Spinal cord (tissue), 10 donors: ENCODE results near the gene POFUT1. TPM values are rescaled to one million over a fixed set of nuclear protein-coding genes. Genes with fewer than 3 reads are reported as not detected.
"Not testable (repeated sequence)": the region's sequence is repeated elsewhere in the genome, so short reads cannot be mapped to it uniquely, and the experiment has no call there.

Source experiments
- DNase-seq, 6 donors: peaks; one replicate each; pipeline versions ENCODE4 v3.0.0 to v3.0.0-alpha.2; 2013 to 2015; ENCODE audit warnings: low spot score in 6 of 6, low read depth in 4 of 6
- H3K27ac ChIP-seq: one replicate; pipeline ENCODE4 v1.5.1; 2013; ENCODE audit warnings: low read depth, low read length, control low read depth
- H3K27me3 ChIP-seq: one replicate; pipeline ENCODE4 v1.6.1; 2013; ENCODE audit warnings: low read length; ENCODE audit not compliant: control insufficient read depth, insufficient read depth
- H3K36me3 ChIP-seq: one replicate; pipeline ENCODE4 v1.6.1; 2013; ENCODE audit warnings: low read length; ENCODE audit not compliant: control insufficient read depth, insufficient read depth
- H3K4me1 ChIP-seq: one replicate; pipeline ENCODE4 v1.6.1; 2013; ENCODE audit warnings: low read length; ENCODE audit not compliant: control insufficient read depth, insufficient read depth
- H3K4me3 ChIP-seq: one replicate; pipeline ENCODE4 v1.5.1; 2013; ENCODE audit warnings: low read depth, low read length, control low read depth
- H3K9me3 ChIP-seq: one replicate; pipeline ENCODE4 v1.6.1; 2013; ENCODE audit warnings: low read length; ENCODE audit not compliant: control insufficient read depth, insufficient read depth
- WGBS: methylation state at CpG from one replicate; pipeline ENCODE4 v1.1.5; 2013; ENCODE audit warnings: missing lambda C conversion rate; ENCODE audit not compliant: insufficient coverage; 5-methylcytosine and 5-hydroxymethylcytosine counted together
- polyA plus RNA-seq, 2 donors: library from polyadenylated mRNA; unstranded; fragments of 120-200 nt; gene quantifications; one replicate each; pipeline ENCODE4 v1.2.1, GENCODE V29; 2013; ENCODE audit not compliant: insufficient read length in 2 of 2
- total RNA-seq, 2 donors: library from RNA; depleted of rRNA in 1 of 2; stranded (reverse); fragments of 120-200 nt in 1 of 2; fragments of >200 nt in 1 of 2; gene quantifications; one replicate each; pipeline versions ENCODE4 v1.2.3 to v1.2.4, GENCODE V29; 2013 to 2014
- donor health status: healthy.

Gene POFUT1
- total and polyA plus RNA-seq, 4 donors, result 21.3 to 32.9 (median 25.2) TPM

DNA sequence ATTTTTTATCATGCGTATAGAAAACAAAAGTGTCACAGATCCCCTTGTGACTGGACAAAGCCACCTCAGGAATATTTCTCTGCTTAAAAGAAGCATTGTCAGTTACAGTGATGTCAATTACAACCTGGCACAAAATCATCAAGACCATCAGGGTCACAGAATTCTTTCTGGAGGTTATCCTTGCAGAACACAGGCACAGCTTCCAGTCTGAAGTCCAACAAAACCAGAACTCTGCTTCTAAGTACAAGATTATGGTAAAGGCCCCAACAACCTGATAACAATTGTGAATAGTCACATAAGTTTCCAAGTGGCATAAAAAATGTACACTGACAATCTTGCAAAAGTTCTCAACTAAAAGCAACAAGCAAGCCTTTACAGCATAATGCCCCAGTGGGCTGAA is 21.2 kb upstream of the POFUT1 start:
- DNase-seq, result no peak
- 100% methylated on average over 1 of the region's 1 CpG for whole genome bisulfite sequencing
- peaks cover 34% of the 10 kb centered on the region for H3K4me1 ChIP-seq
- no peak overlapping the region for H3K4me3 ChIP-seq
- H3K27me3 ChIP-seq, result no peaks in the 10 kb centered on the region
- peaks cover 15% of the 10 kb centered on the region for H3K36me3 ChIP-seq
- H3K9me3 ChIP-seq, result no peaks in the 10 kb centered on the region
- H3K27ac ChIP-seq, result no peak overlapping the region

DNA sequence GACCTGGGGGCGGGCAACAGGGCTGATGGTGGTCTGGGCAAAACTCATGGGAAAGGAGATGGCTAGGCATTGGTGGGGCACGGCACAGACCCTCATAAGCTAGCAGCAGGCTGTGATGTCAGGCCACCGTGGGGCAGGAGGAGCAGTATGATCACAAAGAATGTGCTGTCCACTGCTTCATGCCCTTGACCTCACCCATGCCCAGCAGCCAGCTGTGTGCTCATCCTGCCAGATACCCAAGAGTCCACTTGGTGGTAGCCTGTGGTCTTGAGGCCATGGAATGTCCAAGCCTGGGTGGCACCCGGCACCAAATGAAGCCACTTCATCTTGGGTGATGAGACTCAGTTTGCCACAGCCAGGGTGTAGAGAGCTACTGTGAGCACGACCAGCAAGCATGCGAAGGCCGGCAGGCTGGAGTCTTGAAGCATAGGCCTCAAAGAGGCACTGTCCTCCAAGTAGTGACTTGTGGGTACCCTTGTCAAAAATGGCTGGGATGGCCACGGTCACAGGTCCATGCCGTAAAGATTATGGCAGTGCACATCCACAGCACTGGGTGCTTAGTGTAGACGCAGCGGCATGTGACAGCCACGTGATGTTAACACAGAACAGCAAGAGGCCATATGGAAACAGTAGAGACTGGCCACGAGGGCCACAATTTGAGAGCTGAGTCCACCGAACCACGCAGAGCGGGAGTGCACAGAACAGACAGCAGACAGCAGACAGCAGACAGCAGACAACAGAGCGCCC is 19.1 kb upstream of the POFUT1 start:
- H3K27me3 ChIP-seq, result no peaks in the 10 kb centered on the region
- peaks cover 34% of the 10 kb centered on the region for H3K4me1 ChIP-seq
- H3K27ac ChIP-seq, result no peak overlapping the region
- no peak for DNase-seq
- 96% methylated on average over 17 of the region's 17 CpGs for WGBS
- no peak overlapping the region for H3K4me3 ChIP-seq
- H3K36me3 ChIP-seq, result peaks cover 20% of the 10 kb centered on the region
- no peaks in the 10 kb centered on the region for H3K9me3 ChIP-seq

DNA sequence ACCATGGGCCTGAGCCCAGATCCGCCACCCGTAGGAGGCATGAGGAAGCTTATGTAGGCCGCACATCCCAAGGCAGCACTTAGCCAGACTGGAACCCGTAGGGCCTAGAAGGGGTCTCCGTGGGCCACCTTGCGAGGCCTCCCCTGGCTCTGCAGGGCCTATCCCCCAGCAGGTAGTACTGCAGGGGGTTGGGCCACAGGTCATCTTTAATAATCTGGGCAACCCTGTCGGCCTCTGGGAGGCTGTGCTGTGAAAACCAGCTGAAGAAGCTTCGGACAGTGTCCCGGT is 18.6 kb upstream of the POFUT1 start:
- Histone ChIP-seq H3K27me3 (no peaks in the 10 kb centered on the region), H3K4me3 (peak overlapping the region; percentile 71), H3K27ac (no peak overlapping the region), H3K4me1 (peaks cover 34% of the 10 kb centered on the region), H3K9me3 (no peaks in the 10 kb centered on the region), H3K36me3 (peaks cover 20% of the 10 kb centered on the region)
- WGBS, result 92% methylated on average over 9 of the region's 9 CpGs
- DNase-seq, result no peak

DNA sequence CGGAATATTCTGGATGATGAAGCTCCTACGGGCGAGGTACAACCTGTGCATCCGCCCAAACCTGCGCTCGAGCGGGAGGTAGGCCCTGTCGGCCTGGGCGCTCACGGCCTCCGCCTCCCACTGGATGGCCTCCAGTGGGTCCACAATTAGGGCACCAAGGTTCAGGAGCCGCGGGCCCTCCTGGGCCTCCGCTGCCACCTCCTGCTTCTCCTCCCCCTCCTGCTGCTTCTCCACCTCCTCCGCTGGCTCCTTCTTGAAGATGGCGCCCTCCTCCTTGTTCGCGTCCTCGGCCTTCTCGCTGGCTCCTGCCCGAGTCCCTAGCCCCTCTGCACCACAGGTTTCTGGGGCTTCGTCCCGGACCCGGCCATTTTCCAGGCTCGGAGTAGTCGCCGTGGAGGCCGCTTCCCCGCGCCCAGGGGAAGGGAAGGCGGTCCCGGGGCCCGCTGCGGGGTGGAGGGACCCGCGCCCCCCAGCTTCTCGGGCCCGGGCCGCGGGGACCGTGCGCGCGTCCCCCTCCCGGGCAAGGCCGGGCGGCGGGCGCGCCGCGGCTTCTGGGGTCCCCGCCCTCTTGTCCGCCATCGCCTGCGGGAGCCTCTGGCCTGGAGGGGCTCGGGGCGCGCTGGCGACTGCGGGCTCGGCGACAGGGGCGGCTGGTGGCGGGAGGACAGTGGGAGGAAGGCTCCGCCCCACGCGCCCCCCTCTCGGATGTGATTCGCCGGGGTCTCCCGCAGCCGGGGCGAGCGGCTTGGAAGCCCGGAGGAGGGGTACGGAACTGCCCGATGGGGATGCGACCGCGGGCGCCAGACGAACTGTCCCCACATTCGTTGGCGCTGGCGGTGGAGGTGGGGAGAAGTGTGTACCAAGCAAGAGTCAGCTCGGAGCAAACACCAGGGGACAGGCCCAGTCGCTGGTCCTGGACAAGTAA is 17.7 kb upstream of the POFUT1 start:
- H3K9me3 ChIP-seq, result no peaks in the 10 kb centered on the region
- H3K4me3 ChIP-seq, result peak overlapping the region; percentile 71
- H3K27me3 ChIP-seq, result no peaks in the 10 kb centered on the region
- peaks cover 34% of the 10 kb centered on the region for H3K4me1 ChIP-seq
- peak in 5 of 6 donors; percentile 40 to 91 (median 59) for DNase-seq
- peak overlapping the region; percentile 57 for H3K27ac ChIP-seq
- peaks cover 24% of the 10 kb centered on the region for H3K36me3 ChIP-seq
- 6% methylated on average over 88 of the region's 88 CpGs for WGBS

DNA sequence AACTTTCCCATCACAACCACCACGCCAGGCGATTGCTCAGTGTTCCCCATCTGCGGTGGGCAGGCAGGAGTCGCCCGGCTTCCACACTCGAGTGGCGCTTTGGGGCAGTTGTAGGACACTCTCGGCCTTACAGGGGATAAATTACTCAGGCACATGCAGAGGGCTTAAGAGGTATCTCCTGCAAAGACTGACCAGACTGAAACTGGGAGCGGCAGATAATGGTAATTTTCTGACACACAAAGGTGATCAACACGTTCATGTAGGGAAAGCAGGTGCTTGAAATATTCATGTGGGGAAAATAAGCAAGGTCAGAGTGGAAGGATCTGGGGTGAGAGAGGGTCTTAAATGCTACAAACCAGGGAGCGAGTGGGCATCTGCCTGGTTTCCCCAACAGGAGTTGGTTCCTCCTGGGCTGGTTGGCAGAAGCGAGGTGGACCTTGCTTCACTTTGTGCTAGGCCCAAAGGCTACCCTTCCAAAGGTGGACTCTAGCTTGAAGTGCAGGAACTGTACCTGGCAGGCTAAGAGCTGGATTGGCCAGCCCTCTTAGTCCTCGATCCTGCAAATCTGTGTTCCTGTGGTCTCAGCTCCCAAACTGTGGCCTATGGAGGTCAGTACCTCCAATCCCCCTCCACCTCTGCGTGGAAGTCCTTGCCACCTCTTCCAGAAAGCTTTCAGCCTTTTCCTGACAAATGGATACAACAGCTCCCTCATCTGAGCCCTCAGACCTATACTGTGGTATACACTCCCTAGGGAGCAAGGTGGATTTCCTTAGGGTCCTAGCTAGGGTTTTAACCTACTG is 16.9 kb upstream of the POFUT1 start:
- Histone ChIP-seq H3K4me1 (peaks cover 34% of the 10 kb centered on the region), H3K4me3 (peak overlapping the region; percentile 51), H3K27me3 (no peaks in the 10 kb centered on the region), H3K9me3 (no peaks in the 10 kb centered on the region), H3K36me3 (peaks cover 33% of the 10 kb centered on the region), H3K27ac (peak overlapping the region; percentile 54)
- 27% methylated on average over 14 of the region's 14 CpGs for WGBS
- peak in 1 of 6 donors; percentile 6 for DNase-seq

DNA sequence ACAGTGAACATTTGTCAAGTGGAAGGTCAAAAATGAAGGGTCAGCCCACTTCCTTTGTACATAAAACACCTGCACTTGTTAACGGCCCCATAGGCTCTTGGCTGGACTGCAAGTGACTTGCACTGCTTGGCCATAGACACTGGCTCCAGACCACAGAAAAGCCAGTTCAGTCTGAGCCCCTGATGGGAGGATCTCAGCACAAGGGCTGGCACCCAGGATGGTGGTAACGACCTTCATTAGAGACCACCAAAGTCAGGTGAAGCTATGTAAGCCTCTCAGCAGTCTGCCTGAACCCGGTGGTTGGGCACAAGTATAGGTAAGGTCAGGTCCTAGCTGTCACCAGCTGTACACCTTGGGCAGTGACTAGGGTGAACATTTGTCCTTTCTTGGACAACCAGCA is 16.3 kb upstream of the POFUT1 start:
- no peak for DNase-seq
- 74% methylated on average over 3 of the region's 3 CpGs for WGBS
- Histone ChIP-seq H3K9me3 (no peaks in the 10 kb centered on the region), H3K4me3 (no peak overlapping the region), H3K4me1 (peaks cover 34% of the 10 kb centered on the region), H3K27me3 (no peaks in the 10 kb centered on the region), H3K36me3 (peaks cover 39% of the 10 kb centered on the region), H3K27ac (no peak overlapping the region)

DNA sequence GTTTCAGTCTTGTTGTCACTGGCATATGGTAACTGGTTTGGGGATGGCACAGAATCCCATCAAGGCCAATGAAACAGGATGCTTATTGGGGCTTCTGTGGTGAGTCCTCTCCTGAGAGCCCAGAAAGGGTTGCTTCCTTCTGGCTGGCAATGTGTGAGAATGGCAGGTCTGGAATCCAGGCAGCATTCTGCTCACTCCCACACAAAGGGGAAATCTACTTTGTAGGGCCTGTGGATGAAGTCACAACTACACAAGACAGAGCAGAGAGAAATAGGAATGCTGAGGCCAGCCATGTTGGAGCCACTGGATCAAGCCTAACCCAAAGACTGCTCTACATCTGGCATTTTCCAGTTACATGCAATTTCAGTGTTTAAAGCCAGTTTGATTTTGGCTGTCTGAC is 15.8 kb upstream of the POFUT1 start:
- H3K9me3 ChIP-seq, result no peaks in the 10 kb centered on the region
- no peak overlapping the region for H3K27ac ChIP-seq
- peaks cover 34% of the 10 kb centered on the region for H3K4me1 ChIP-seq
- H3K27me3 ChIP-seq, result no peaks in the 10 kb centered on the region
- peaks cover 43% of the 10 kb centered on the region for H3K36me3 ChIP-seq
- no peak overlapping the region for H3K4me3 ChIP-seq
- DNase-seq, result no peak

DNA sequence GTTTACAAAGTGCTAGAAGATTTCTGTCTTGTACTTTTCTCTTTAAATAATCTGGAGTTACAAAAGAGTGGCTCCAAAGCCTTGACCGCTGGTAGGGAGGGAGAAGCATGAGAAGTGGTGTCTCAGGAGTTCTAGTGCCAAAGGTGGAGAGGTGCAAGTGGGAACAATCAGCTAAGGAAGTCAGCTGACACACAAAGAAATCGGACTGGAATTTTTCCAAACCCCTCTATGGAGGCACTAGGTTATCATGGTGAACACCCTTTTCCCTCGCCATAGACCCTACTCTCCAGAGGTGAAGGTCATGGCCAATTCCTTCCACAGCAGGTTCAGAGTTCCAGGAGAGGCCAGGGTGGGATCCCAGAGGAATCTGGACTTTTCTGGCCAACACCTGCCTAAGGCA is 15.0 kb upstream of the POFUT1 start:
- no peak for DNase-seq
- Histone ChIP-seq H3K27ac (no peak overlapping the region), H3K9me3 (no peaks in the 10 kb centered on the region), H3K36me3 (peaks cover 50% of the 10 kb centered on the region), H3K4me3 (no peak overlapping the region), H3K27me3 (no peaks in the 10 kb centered on the region), H3K4me1 (peaks cover 34% of the 10 kb centered on the region)
- 80% methylated on average over 1 of the region's 3 CpGs for WGBS

DNA sequence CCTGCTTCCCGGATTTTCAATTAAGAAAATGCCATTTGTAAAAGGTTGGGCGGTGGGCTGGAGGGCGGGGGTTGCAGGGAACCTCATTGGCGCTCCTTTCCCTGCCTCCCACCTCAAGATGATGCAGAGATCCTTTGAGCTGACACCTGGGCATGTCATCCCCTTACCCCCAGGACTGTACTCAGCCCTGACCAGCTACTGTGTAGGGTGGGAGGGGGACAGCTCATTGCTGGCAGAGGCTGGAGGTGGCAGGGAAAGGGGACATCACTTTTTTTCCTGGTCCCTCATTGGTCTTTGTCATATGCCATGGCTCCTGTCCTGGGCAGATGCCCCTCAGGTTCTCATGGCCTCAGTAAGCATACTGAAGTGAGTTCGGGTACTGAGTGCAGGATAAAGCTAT is 14.3 kb upstream of the POFUT1 start:
- peaks cover 27% of the 10 kb centered on the region for H3K4me1 ChIP-seq
- H3K27ac ChIP-seq, H3K4me3 ChIP-seq, H3K27me3 ChIP-seq, H3K9me3 ChIP-seq, DNase-seq: not testable (repeated sequence)
- H3K36me3 ChIP-seq, result peaks cover 45% of the 10 kb centered on the region
- WGBS, result no CpG with 5 or more reads among the region's 5 CpGs
